Ovary (tissue), 3 donors: ENCODE results near the gene VILL.

Experiments used
- CTCF ChIP-seq, 3 donors: fragments of 450-650 bp in 2 of 3; fragments of 200-600 bp in 1 of 3; IDR thresholded peaks; one replicate each; pipeline versions ENCODE4 v1.5.1 to v1.8.0; 2016 to 2022; ENCODE audit warnings: antibody characterized with exemption in 3 of 3, mild to moderate bottlenecking in 1 of 3
- EP300 ChIP-seq: sonication (generic); formaldehyde crosslinking; IDR thresholded peaks from one replicate; pipeline ENCODE4 v1.6.1; 2017; ENCODE audit warnings: antibody characterized with exemption
- donor health status: DM: no; HTN: no; CAD: no.

DNA sequence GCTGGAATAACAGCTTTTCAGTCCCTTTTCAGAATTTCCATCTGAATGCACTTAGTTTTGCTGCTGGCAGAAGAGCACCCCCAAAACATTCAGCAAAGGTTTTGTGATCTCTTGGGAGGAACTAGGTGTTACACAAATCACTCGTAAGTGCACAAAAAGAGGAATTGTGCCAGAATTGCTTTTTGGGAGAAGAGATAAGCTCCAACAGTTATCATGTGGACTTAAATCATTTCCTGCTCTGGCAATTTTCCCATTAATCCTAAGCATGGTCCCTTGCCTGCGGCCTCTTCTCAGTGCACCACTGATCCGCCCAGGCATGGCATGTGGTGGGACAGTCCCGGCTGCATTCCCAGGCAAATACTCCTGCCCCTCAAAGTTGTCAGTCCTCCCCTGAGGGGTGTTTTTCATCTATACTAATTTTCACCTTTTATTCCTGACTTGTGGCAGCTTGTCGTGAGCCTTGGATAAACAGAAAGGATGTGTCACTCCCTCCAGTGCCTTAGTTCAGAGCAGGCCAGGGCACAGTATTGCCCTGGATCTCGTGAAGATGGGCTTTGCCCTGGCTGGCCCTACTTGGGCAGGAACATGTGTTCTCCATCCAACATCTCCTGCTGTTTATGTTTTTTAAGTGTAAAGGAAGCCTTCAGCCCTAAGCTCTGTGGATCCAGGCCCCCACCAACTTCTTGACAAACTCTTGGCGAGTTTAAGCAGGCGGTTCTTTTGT, 44.6 kb upstream of the VILL start:
- TF ChIP-seq CTCF (IDR thresholded peaks at IDR 0.05) (no peak), EP300 (no peak)
